22Rv1 (cell line): ENCODE measurements around the gene POM121.
"Not testable (repeated sequence)": the region's sequence is repeated elsewhere in the genome, so short reads cannot be mapped to it uniquely, and the experiment has no call there.

ENCODE experiments used
- ZFX ChIP-seq: fragments of 450-650 bp; IDR thresholded peaks from 2 replicates; pipeline ENCODE4 v1.6.1; 2017; ENCODE audit warnings: antibody characterized with exemption, borderline replicate concordance
- TF ChIP-seq, protein P1 (sequence below): fragments of 450-650 bp; IDR thresholded peaks from 2 replicates; pipeline ENCODE4 v1.5.1; 2017; ENCODE audit warnings: mild to moderate bottlenecking

DNA sequence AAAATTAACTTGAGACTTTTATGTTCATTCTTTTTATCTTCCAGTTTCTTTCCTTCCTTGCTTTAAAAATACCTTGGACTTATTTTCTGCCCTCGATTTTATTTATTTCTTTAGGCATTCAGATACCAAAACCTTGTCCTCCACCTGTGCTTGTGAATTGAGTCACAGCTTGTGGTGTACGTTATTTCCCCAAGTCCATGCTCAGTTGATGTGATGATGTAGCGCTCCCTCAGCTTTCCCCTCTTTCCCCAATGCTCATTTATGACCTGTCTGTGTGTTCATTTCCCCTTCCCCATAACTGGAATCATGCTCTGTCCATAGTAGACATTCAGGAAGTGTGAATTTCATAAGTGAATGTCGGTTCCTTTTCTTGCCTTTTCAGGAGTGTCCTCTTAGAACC lies 33.1 kb upstream of the POM121 start:
- TF ChIP-seq, protein P1, sequence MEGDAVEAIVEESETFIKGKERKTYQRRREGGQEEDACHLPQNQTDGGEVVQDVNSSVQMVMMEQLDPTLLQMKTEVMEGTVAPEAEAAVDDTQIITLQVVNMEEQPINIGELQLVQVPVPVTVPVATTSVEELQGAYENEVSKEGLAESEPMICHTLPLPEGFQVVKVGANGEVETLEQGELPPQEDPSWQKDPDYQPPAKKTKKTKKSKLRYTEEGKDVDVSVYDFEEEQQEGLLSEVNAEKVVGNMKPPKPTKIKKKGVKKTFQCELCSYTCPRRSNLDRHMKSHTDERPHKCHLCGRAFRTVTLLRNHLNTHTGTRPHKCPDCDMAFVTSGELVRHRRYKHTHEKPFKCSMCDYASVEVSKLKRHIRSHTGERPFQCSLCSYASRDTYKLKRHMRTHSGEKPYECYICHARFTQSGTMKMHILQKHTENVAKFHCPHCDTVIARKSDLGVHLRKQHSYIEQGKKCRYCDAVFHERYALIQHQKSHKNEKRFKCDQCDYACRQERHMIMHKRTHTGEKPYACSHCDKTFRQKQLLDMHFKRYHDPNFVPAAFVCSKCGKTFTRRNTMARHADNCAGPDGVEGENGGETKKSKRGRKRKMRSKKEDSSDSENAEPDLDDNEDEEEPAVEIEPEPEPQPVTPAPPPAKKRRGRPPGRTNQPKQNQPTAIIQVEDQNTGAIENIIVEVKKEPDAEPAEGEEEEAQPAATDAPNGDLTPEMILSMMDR, result not testable (repeated sequence)
- not testable (repeated sequence) for TF ChIP-seq ZFX
